AG09309 (cell line): Measurements from ENCODE around the gene FER.

Source experiments
- DNase-seq: peaks from one replicate; pipeline ENCODE4 v3.0.0-alpha.2; 2010; ENCODE audit warnings: low read depth
- H3K4me3 ChIP-seq: 2 replicates; pipeline ENCODE4 v1.5.1; 2011; ENCODE audit warnings: mild to moderate bottlenecking, low read depth, low read length, moderate library complexity; ENCODE audit not compliant: control insufficient read depth
- TF ChIP-seq, protein P1 (sequence below): IDR thresholded peaks from 2 replicates; pipeline ENCODE4 v1.5.1; 2011; ENCODE audit warnings: mild to moderate bottlenecking, low read depth, low read length, inconsistent platforms; ENCODE audit not compliant: insufficient read depth, control insufficient read depth; ENCODE audit errors: missing control alignments

FER gene

DNA sequence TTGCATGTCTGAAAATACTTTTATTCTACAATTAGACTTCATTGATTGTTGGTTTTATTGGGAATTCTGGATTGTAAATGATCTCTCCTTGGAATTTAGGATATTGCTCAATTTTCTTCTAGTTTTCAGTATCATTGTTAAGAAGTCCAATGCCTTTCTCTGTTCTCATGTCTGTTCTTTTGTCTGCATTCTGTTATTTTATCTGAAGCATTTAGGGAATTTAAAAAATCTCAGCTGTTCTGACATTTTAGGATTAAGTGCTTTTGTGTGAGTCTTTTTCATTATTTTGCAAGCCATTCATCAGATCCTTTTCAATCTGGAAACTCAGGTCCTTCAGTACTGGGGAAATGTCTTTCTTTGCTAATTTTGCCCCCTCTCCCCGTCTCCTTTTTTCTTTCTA, 4.4 kb upstream of the FER start:
- no peak overlapping the region for H3K4me3 ChIP-seq
- TF ChIP-seq, protein P1, sequence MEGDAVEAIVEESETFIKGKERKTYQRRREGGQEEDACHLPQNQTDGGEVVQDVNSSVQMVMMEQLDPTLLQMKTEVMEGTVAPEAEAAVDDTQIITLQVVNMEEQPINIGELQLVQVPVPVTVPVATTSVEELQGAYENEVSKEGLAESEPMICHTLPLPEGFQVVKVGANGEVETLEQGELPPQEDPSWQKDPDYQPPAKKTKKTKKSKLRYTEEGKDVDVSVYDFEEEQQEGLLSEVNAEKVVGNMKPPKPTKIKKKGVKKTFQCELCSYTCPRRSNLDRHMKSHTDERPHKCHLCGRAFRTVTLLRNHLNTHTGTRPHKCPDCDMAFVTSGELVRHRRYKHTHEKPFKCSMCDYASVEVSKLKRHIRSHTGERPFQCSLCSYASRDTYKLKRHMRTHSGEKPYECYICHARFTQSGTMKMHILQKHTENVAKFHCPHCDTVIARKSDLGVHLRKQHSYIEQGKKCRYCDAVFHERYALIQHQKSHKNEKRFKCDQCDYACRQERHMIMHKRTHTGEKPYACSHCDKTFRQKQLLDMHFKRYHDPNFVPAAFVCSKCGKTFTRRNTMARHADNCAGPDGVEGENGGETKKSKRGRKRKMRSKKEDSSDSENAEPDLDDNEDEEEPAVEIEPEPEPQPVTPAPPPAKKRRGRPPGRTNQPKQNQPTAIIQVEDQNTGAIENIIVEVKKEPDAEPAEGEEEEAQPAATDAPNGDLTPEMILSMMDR = no peak
- DNase-seq = no peak

DNA sequence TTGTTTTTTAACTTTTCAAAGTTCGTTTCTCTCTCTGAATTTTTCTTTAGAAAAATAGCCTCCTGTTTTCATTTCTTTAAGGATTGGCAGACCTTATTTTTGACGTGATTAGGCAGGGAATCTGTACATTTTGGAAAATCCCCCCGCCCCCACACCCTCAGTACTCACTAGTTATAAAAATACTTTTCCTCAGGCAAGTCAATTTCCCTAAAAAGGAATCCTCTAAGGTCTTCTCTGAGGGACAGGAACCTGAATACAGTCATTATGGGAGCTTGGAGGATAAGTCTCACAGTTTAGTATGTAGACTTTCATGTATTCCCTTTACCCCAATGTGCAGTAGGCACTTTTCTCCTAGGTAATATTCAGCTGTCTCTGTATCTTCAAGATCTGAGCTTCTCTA, 3.9 kb upstream of the FER start:
- H3K4me3 ChIP-seq = no peak overlapping the region
- no peak for DNase-seq
- TF ChIP-seq, protein P1 = no peak

DNA sequence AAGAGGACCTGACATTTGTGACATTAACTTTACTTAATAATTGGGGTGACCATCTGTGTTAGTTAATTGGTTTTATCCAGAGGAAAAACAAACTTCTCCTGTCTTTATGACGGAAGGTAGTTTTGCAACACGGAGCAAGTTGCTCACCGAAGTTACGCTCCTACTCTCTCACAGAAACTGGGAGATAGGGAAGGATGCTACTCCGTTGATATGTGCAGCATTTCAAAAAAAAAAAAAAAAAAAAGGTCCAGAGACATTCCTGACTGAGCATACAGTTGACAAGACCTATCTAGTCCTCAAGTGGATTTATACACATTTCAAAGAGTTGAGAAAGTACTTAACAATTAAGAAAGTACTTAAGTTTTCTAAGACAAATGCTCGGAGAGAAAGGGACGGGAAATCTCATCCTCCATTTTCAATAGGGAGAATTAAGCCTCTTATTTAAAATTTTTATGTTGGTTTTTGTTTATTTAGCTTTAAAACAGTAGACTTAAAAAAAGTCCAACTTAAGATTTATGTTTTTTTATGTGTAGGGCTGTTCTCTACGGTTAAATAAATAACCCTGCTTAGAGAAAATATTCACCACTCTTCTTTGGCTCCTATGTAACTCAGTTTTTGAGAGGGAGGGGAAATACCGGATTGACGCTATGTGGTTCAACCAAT, 455 bp upstream of the FER start:
- H3K4me3 ChIP-seq = peak overlapping the region; percentile 95
- TF ChIP-seq, protein P1 = no peak
- no peak for DNase-seq

DNA sequence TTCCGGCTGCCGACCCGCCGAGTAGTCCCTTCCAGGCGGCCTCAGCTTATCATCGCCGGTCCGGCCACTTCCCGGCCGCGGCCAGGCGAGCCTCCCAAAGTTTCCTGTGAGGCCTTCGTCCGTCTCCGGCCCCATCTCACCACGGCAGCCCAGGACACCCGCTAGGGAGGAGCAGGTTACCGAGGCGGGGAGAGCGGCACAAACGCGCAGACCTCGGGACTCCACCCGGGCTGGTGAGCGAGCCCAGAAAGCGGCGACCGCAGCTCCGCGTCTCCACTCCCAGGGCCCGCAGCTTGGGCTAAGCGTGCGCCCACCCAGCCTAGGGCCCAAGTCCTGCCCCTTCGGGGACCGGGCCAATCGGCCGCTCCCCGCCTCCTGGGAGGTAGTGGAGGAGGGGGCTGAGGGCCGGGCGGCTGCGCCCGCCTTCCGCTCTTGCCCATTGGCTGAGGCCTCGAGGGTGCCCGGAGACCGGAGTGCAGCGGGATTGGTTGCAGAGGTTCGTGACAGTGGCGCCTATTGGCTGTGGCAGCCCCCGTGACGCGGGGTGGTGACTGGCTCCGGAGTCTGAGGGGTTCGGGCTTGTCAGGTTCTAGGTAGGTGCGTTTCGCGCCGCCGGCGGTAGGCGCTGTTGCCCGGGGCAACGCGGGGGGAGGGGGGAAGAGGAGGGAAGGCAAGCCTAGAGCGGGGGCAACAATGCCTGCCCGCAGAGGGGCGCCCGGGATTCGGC, 867 bp downstream of the FER start:
- peak overlapping the region; percentile 95 for H3K4me3 ChIP-seq
- TF ChIP-seq, protein P1 = no peak
- DNase-seq = peak; percentile 95

DNA sequence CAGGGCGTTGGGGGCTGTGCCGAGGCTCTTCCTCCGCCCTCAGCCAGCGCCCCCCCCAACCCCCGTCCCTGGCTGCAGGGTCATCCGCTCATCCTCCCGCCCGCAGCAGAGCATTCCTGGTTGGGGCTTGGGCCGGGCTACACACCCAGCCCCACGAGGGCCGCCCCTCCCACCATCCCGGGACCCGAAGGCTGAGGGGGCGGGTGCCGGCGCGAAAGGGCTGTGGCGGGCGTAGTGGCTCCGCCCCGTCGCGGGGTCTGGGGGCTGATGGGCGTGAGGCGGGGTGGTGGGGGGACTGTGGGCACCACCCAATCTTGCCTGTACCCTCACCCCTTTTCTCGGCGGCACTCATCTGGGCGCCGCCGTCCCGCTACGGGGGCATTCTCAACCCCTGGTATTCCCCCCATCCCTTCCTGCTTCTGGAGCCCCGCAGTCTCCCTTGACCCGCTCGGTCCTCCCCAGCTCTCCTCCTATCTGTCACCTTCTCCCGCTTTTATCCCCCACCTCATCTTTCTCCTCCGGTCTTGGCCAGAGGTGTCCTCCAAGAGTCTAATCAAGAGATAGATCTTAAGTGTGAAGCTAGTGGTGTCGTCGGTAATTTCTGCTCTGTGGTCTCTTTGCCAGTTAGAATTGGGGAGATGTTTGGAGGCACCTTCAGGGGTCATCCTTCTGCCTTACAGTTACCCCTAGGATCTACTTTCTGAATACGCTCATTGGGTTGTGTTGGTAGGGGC, 1.6 kb downstream of the FER start:
- no peak for DNase-seq
- TF ChIP-seq, protein P1 = no peak
- H3K4me3 ChIP-seq = peak overlapping the region; percentile 95

DNA sequence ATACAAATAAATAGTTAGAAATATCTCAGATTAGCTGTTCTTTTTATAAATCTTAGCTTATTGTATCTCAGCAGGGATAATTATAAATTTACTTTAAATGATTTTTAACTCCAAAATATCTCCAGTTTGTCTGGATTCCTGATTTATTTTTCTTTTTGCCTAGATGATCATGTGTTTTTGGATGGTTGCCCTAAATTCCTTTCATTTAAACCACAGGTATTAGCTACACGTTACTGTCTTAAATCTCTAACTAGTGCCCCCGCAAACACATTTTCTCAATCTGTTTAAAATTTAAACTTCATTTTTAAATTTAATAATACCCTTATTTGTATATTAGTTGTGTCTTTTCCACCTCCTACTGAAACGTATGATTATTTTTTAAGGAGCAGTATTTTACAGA, 5.6 kb downstream of the FER start:
- TF ChIP-seq, protein P1 = no peak
- no peak overlapping the region for H3K4me3 ChIP-seq
- no peak for DNase-seq
